Activated naive CD4-positive, alpha-beta T cell treated with anti-CD3 and anti-CD28 coated beads, Interleukin-2, amount 50 U/mL, for 24 hours (primary cell): ENCODE measurements around the gene DDX1.

ENCODE experiments used
- H3K27ac Mint-ChIP-seq: one replicate; pipeline ENCODE4 v1.8.0; 2021; ENCODE audit warnings: mild to moderate bottlenecking, mixed read lengths
- H3K27me3 Mint-ChIP-seq: one replicate; pipeline ENCODE4 v1.8.0; 2021; ENCODE audit warnings: mixed read lengths
- H3K36me3 Mint-ChIP-seq: one replicate; pipeline ENCODE4 v1.8.0; 2021; ENCODE audit warnings: mixed read lengths
- H3K4me1 Mint-ChIP-seq: one replicate; pipeline ENCODE4 v1.8.0; 2021; ENCODE audit warnings: mixed read lengths
- H3K4me3 Mint-ChIP-seq: one replicate; pipeline ENCODE4 v1.8.0; 2021; ENCODE audit warnings: mild to moderate bottlenecking, mixed read lengths
- H3K9me3 Mint-ChIP-seq: one replicate; pipeline ENCODE4 v1.8.0; 2021; ENCODE audit warnings: mixed read lengths

DDX1 gene

DNA sequence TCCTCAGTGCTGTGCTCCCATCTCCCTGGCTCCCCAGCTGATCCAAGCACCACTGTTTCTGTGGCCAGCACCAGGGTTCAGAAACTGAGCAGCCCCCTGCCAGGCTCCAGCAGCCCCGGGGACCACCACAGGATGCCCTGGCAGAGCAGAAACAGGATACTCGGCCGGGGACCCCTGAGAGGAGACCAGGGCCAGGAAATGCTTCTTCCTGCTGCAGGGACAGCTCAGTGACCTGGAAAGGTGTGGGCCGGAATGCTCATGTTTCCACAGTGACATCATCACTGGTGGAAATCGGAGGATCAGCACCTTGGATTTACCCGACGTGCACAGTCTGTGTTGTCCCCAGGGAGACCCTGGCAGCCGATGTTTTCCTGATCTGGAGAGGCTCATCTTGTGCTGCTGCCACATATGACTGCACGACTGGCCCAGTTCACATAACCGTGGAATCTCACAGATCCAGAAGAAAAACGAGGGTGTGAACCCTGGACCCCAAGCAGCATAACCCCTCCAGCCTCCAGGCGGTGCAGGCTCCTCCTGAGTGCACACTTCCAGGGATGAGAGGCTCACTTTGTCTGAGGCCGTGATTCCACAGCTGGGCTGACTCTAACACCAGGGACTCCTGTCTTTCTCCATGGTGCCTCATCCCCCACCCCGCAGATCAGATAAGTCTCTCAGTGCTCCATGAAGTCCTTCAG lies 58.0 kb downstream of the DDX1 start:
- no peak overlapping the region for H3K27ac Mint-ChIP-seq
- H3K9me3 Mint-ChIP-seq = no peaks in the 10 kb centered on the region
- no peaks in the 10 kb centered on the region for H3K27me3 Mint-ChIP-seq
- H3K4me3 Mint-ChIP-seq = no peak overlapping the region
- no peaks in the 10 kb centered on the region for H3K36me3 Mint-ChIP-seq
- no peaks in the 10 kb centered on the region for H3K4me1 Mint-ChIP-seq

DNA sequence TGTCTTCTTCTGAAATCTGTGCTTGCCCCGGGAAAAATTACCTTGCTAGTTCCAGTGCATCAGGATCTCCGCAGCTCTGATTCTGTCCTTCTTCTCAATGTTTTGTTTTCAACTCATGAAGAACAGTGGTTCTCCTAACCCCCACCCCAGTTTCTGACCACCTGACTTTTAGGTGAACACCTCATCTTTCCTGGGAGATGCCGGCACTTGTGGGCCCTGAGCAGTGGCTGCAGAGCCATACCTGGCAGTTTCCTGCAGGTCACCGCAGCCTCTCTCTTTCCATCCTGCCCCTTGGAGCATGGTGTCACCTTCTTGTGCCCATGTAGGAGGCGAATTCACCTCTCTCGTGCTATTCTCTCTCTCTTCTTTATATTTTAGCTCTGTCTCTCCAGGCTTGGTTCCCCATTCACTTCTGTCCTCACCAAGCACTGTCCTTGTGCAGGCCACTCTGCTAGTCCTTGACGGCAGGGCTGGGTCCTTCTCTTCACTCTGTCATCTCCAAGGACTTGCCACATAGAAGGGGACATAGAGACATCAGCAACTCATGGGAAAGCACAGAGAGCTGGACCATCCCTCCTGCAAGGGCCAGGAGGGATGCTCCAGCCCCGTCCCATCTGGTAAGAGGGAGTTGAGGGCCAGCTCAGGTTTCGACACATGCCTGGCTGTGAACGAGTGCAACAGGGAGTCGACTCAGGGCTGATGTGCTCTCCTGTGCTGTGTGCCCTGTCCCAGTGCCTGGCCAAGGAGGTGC lies 59.1 kb downstream of the DDX1 start:
- Mint-ChIP-seq H3K27ac (no peak overlapping the region), H3K4me3 (no peak overlapping the region), H3K27me3 (no peaks in the 10 kb centered on the region), H3K9me3 (no peaks in the 10 kb centered on the region), H3K36me3 (no peaks in the 10 kb centered on the region), H3K4me1 (no peaks in the 10 kb centered on the region)

DNA sequence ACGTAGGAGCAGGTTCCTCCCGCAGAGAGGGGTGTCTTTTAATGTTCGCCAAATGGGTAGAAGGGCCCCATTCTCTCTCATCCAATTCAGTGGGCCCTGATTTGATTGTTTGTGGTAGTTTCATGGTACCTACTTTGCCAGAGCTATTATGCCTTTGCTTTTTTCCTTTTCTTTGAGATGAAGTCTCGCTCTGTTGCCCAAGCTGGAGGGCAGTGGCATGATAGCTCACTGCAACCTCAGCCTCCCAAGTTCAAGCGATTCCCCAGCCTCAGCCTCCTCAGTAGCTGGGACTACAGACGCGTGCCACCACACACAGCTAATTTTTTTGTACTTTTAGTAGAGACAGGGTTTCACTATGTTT lies 59.7 kb downstream of the DDX1 start:
- no peaks in the 10 kb centered on the region for H3K4me1 Mint-ChIP-seq
- no peaks in the 10 kb centered on the region for H3K36me3 Mint-ChIP-seq
- no peaks in the 10 kb centered on the region for H3K9me3 Mint-ChIP-seq
- no peaks in the 10 kb centered on the region for H3K27me3 Mint-ChIP-seq
- H3K4me3 Mint-ChIP-seq = no peak overlapping the region
- H3K27ac Mint-ChIP-seq = no peak overlapping the region

DNA sequence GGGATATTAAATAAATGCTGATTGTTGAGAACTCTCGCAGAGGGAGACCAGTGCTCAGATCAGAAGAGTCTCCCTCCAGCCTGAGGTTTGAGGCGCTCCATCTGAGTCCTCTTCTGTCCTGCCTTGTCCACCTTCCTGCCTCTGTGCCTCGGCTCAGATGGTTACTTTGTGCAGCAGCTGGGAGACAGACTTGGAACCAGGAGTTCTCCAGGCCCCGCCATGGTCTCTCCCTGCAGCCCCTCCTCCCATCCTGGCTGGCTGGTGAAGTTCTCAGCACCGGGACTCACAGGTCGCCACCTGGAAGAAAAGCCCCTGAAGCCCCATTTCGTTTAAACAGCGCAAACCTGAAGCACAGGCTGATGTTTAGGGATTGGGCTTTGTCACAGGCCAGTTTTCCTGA lies 60.6 kb downstream of the DDX1 start:
- Mint-ChIP-seq H3K36me3 (no peaks in the 10 kb centered on the region), H3K27me3 (no peaks in the 10 kb centered on the region), H3K27ac (no peak overlapping the region), H3K4me1 (no peaks in the 10 kb centered on the region), H3K9me3 (no peaks in the 10 kb centered on the region), H3K4me3 (no peak overlapping the region)

DNA sequence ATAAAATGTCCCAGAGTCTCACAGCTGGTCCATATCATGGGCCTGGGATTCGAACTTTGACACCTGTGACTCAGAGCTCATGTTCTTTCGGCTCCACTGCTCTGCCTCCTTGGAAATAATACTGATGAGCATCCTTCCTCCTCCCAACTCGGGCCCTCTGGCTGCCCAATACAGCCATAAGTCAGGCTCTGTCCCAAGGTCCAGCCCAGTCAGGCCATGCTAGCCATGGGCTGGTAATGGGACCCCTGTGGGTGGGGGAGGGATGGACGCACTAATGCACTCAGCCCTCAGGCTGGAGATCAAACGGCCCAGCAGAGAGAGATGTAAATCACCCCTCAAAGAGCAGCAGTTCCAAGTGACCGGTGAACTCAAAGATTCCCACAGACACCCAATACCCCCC lies 61.1 kb downstream of the DDX1 start:
- H3K27me3 Mint-ChIP-seq = no peaks in the 10 kb centered on the region
- H3K27ac Mint-ChIP-seq = no peak overlapping the region
- no peak overlapping the region for H3K4me3 Mint-ChIP-seq
- no peaks in the 10 kb centered on the region for H3K4me1 Mint-ChIP-seq
- no peaks in the 10 kb centered on the region for H3K36me3 Mint-ChIP-seq
- H3K9me3 Mint-ChIP-seq = no peaks in the 10 kb centered on the region

DNA sequence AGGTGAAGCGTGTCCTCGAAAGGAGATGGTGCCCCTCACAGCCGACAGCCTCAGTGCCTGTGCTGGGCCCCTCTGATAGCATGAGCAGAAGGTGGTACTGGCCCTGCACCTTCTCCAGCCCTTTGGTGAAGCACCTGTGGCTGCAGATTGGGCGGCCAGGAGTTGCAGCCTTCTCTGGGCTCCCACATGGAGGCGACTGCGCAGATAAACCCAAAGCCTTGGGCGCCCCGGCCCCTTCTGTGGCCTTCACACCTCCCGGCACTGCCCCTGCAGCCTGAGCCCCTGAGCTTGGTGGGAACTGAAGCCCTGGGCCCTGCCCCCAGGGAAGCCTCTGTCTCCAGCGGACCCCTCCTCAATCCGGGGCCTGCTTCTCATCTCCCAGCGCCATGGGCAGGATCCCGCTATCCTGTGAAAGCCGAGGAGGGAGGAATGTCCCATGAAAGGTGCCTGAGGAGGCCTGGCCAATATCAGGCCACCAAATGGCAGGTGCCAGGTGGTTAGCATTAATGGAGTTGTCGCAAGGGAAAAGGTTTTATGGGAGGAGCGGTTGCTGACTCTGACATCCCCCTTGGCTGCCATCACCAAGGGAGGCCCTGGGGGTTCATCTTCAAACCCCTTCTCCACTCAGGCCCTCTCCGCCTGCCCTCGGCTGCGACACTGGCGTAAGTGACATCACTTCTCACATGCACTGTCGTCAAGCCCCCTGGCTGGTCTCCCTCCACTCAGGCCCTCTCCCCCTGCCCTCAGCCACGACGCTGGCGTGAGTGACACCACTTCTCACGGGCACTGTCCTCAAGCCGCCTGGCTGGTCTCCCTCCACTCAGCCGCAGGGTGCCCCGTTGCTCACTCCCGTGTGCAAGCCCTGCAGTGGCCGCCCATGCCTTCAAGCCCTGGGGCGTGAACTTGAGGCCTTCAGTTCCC lies 62.4 kb downstream of the DDX1 start:
- Mint-ChIP-seq H3K4me1 (no peaks in the 10 kb centered on the region), H3K27ac (no peak overlapping the region), H3K4me3 (no peak overlapping the region), H3K9me3 (no peaks in the 10 kb centered on the region), H3K36me3 (no peaks in the 10 kb centered on the region), H3K27me3 (no peaks in the 10 kb centered on the region)

DNA sequence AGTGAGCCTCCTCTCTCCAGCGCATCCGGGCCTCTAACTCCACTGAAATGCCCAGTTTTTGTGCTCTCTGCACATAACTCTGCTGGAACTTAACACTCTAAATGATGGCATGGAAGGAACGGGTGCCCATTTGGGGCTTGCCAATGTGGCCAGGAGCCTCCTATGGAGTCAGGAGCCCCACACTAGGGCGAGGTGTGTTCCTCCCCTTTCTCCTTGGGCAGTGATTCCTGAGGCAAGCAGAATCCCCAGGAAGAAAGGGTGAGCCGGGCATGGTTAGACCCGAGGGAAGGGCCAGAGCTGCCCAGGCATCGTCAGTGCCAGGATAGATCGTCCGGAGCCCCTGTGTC lies 63.0 kb downstream of the DDX1 start:
- H3K4me1 Mint-ChIP-seq = no peaks in the 10 kb centered on the region

DNA sequence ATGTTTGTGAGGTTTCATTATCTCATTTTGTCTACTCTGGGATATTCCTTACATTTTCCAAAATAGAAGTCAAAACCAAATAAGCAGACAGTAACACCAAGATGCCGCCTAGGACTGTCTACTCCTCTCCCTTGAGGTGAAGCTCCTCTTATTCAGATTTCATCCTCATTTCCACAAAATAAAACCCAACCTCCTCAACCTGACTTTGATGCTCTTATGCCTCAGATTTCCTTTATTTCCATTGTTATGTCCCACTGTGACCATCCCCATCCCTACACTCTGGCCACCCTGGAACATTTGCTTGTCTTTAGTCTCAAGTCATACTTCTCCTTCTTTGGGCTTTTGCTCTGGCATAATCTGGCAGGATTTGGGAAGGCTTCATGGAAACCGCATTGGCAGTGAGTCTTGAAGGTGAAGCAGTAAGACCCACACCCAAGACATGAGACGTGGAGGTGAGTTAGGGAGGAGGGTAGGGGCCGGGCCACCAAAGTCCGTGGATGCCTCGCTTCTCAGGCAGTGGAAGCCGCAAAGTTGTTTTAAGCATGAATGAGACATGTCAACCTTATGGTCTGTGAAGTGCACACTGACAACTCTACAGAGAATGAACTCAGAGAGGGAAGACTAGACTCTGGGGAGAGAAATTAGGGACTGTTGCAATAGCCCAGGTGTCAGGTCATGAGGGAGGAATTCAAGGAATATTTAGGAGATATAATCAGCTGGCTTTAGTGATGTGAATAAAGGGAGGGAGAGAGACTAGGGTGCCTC lies 63.6 kb downstream of the DDX1 start:
- Mint-ChIP-seq H3K36me3 (no peaks in the 10 kb centered on the region), H3K9me3 (no peaks in the 10 kb centered on the region), H3K4me1 (no peaks in the 10 kb centered on the region), H3K4me3 (no peak overlapping the region), H3K27me3 (no peaks in the 10 kb centered on the region), H3K27ac (no peak overlapping the region)

More for the DNA sequence above, 63.0 kb downstream of the DDX1 start:
- H3K9me3 Mint-ChIP-seq = no peaks in the 10 kb centered on the region
- no peak overlapping the region for H3K4me3 Mint-ChIP-seq
- no peaks in the 10 kb centered on the region for H3K27me3 Mint-ChIP-seq
- no peaks in the 10 kb centered on the region for H3K36me3 Mint-ChIP-seq
- no peak overlapping the region for H3K27ac Mint-ChIP-seq

DNA sequence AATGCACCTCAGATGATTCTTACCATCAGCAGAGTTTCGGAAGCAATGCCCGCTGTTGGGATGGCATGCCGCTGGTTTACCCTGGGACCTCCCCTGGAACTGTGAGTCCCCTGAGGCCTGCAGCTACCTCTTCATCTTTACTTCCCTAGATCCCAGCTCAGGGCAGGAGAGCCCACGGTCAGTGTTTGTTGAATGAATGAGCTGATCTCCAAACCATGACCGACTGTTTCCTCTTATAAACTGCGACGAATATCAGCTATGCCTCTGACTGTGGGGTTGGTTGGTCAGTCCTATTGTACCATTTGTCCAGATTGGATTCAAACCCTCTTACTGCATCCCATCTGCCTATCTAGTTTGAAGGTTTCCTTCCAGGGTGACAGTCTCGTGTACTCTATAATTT lies 64.4 kb downstream of the DDX1 start:
- Mint-ChIP-seq H3K4me3 (no peak overlapping the region), H3K27me3 (no peaks in the 10 kb centered on the region), H3K9me3 (no peaks in the 10 kb centered on the region), H3K4me1 (no peaks in the 10 kb centered on the region), H3K27ac (no peak overlapping the region), H3K36me3 (no peaks in the 10 kb centered on the region)

DNA sequence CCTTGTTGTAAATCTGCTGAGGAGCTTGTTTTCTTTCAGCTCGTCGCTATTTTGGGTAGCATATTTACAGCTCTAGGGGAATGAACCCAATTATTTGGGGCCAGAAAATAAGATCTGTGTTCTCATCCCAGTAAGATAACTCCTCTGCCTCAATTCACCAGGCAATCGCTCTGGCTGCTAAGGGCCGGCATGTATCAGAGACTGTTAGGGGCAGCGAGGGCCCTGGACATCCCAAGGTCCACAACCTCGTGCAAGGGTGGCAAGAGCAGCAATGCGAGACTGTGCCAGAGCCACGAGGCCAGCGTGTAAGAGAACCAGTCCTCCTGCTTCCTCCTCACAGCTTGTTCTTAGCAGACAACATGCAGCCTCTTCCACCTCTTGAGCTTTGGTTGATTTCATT lies 66.1 kb downstream of the DDX1 start:
- no peaks in the 10 kb centered on the region for H3K9me3 Mint-ChIP-seq

DNA sequence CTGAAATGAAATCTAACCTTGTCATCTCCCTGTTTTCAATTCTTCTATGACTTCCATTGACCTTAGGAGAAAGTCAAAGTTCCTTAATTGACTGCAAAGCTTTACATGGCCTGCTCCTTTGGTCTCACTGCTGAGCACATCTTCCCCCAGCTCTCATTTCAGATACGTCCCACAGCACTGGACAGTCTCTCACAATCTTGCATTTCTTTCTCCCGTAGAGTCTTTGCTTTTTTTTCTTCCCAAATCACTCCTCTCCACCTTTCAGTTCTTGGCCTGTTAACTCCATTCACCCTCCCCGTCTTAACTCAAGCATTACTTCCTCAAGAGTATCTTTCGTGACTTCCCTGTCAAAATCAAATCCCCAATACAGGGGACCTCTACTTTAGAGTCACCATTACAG lies 67.2 kb downstream of the DDX1 start:
- H3K27me3 Mint-ChIP-seq = no peaks in the 10 kb centered on the region
- no peak overlapping the region for H3K4me3 Mint-ChIP-seq
- no peaks in the 10 kb centered on the region for H3K9me3 Mint-ChIP-seq
- peak overlapping the region; percentile 10 for H3K27ac Mint-ChIP-seq
- no peaks in the 10 kb centered on the region for H3K36me3 Mint-ChIP-seq
- H3K4me1 Mint-ChIP-seq = no peaks in the 10 kb centered on the region

More for the DNA sequence above, 66.1 kb downstream of the DDX1 start:
- Mint-ChIP-seq H3K27ac (no peak overlapping the region), H3K4me3 (no peak overlapping the region), H3K27me3 (no peaks in the 10 kb centered on the region), H3K36me3 (no peaks in the 10 kb centered on the region), H3K4me1 (no peaks in the 10 kb centered on the region)

DNA sequence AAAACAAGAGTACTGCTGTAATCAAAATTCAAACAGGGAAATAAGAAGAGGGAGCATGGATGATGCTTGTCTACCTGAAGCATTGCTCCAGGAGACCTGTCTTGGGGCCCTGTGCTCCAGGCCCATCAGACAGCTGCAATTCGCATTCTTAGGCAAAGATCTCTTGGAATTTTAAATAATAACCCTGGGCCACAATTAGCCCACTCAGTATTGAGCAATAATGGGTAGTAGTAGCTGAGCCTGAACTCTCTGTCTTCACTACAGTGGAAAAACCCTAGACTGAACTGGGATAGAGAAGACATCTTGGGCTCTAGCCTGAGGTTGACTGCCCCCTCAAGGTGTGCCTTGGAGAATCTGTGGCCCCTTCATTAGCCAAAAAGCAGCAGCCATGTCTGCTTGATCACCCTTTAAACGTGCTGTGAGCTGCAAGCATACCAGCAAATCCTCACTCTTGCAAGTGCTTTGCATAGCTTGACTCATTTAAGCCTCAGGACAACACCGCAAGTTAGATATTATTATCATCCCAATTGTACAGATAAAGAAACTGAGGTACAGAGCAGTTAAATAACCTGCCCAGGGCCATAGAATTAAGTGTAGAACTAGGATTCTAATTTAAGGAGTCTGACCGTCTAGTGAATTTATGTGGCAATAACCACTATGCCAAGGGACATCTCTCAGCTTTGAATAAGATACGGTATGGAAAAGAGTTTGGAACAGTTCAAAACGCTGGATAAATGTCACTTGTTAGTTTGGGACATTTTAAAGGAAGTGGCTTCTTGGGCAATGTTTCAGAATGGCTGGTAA lies 69.0 kb downstream of the DDX1 start:
- H3K9me3 Mint-ChIP-seq = no peaks in the 10 kb centered on the region
- no peak overlapping the region for H3K27ac Mint-ChIP-seq
- no peaks in the 10 kb centered on the region for H3K4me1 Mint-ChIP-seq
- no peaks in the 10 kb centered on the region for H3K27me3 Mint-ChIP-seq
- H3K36me3 Mint-ChIP-seq = no peaks in the 10 kb centered on the region
- H3K4me3 Mint-ChIP-seq = no peak overlapping the region

DNA sequence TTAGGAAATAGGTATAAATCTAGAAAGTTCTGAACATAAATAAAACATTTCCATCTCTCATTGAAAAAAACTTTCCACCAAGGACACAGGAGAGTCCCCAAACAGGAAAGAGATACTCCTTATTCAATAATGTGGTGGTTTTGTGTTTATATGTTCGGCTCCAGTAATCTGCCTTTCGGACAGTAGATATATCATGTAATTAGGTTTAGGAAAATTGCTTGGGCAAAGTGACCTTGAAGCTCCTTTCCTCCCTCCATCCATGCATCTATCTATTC lies 69.6 kb downstream of the DDX1 start:
- H3K27me3 Mint-ChIP-seq = no peaks in the 10 kb centered on the region
- no peak overlapping the region for H3K27ac Mint-ChIP-seq
- H3K4me1 Mint-ChIP-seq = no peaks in the 10 kb centered on the region
- H3K4me3 Mint-ChIP-seq = no peak overlapping the region
- H3K9me3 Mint-ChIP-seq = no peaks in the 10 kb centered on the region
- no peaks in the 10 kb centered on the region for H3K36me3 Mint-ChIP-seq

DNA sequence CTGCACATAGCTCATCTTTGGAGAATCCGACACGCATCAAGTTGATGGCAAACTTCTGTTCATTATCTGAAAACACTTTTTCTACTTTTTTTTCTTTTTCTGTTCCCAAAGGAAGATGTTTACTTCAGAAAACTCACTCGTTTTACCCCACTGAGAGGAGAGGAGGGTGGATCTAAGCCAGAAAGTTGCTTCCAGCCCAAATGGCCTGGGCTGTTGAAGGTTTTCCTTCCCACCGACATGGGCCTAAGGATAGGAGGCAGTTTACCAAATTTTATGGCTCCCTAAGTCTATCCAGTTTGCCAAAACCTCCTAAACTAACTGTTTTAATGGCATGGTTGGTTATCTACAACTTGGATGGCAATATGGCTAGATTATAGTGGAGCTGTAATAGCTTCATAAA lies 70.4 kb downstream of the DDX1 start:
- no peaks in the 10 kb centered on the region for H3K4me1 Mint-ChIP-seq
- H3K27ac Mint-ChIP-seq = no peak overlapping the region
- no peak overlapping the region for H3K4me3 Mint-ChIP-seq
- no peaks in the 10 kb centered on the region for H3K36me3 Mint-ChIP-seq
- H3K27me3 Mint-ChIP-seq = no peaks in the 10 kb centered on the region
- H3K9me3 Mint-ChIP-seq = no peaks in the 10 kb centered on the region

DNA sequence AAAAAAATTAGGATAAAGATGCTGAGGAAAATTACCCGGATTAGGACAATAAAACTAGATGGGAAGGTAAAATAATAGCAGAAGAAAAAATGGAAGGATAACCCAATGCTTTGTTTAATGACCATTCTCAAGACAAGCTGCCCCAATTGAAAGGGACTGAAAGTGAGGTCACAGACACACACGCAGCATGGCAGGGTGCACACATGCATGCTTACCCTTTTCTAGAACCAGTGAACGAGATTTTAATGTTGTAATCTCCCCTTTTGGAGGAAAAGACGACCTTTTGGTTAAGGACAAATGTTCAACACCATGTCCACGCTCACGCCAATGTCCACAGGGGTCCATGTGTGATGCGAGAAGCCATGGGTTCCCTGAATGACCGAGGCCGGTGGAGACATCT lies 70.9 kb downstream of the DDX1 start:
- no peaks in the 10 kb centered on the region for H3K4me1 Mint-ChIP-seq
- H3K4me3 Mint-ChIP-seq = no peak overlapping the region
- no peak overlapping the region for H3K27ac Mint-ChIP-seq
- no peaks in the 10 kb centered on the region for H3K9me3 Mint-ChIP-seq
- no peaks in the 10 kb centered on the region for H3K36me3 Mint-ChIP-seq
- H3K27me3 Mint-ChIP-seq = no peaks in the 10 kb centered on the region
